ENCODE results near the gene CCDC146. TPM values are rescaled to one million over a fixed set of nuclear protein-coding genes. Genes with fewer than 3 reads are reported as not detected.
"Not testable (repeated sequence)": the region's sequence is repeated elsewhere in the genome, so short reads cannot be mapped to it uniquely, and the experiment has no call there.

CCDC146 gene
- total RNA-seq, 4 donors from 2014 or later, result 14.7 to 23.6 (median 17.6) TPM

DNA sequence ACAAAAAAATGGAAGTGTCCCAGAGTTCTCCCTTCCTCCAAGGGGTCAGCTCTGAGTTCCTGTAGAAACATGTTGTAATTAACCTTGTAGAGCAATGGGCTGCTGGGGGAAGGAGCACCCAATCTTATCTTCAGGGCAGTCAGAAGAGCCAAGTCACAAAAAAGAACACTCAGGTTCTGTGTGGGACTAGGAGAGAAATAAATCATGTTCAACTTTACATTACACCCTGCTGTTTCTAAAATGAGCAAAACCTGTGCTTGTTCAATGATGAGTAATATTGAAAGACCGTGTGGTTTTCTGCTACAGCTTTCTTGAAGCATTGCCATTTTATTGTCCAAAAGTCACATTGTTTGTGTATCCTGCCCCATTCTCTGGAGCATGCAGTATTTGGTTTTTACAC is 34.6 kb downstream of the CCDC146 start:
- not testable (repeated sequence) for H3K27ac ChIP-seq; DNase-seq (ENCODE audit: low spot score in 2 of 2); H3K27me3 ChIP-seq; H3K36me3 ChIP-seq; H3K4me3 ChIP-seq; H3K9me3 ChIP-seq
- no CpG with 5 or more reads among the region's 1 CpG for WGBS, 2 donors
- H3K4me1 ChIP-seq, result peaks cover 0 to 12% (median 3%) of the 10 kb centered on the region in 4 donors

DNA sequence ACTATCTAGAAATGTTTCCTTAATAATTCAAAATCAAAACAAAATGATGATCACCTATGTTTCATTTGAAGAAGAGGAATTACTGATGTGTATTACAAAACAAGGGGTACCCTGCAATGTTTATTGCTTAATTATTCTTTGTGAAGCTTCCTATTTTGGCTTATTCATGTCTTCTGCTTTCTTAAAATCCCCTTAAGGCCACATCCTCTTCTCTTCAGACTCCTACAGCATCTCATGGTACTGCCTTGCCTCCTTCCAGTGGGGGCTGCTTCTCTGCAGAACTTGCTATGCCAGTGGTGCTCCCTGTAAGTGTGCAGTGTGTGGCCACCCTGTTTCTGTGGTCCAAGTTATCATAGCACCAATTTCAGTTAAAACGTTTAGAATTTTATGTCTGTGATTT is 35.0 kb downstream of the CCDC146 start:
- Histone ChIP-seq H3K9me3 (no peaks in the 10 kb centered on the region), H3K4me3 (no peak overlapping the region), H3K36me3 (no peaks in the 10 kb centered on the region), H3K4me1 (peaks cover 0 to 10% (median 3%) of the 10 kb centered on the region in 4 donors), H3K27ac (peak overlapping the region in 1 of 4 donors; percentile 25), H3K27me3 (no peaks in the 10 kb centered on the region)
- DNase-seq (ENCODE audit: low spot score in 2 of 2), result no peak
- TF ChIP-seq, protein P1, sequence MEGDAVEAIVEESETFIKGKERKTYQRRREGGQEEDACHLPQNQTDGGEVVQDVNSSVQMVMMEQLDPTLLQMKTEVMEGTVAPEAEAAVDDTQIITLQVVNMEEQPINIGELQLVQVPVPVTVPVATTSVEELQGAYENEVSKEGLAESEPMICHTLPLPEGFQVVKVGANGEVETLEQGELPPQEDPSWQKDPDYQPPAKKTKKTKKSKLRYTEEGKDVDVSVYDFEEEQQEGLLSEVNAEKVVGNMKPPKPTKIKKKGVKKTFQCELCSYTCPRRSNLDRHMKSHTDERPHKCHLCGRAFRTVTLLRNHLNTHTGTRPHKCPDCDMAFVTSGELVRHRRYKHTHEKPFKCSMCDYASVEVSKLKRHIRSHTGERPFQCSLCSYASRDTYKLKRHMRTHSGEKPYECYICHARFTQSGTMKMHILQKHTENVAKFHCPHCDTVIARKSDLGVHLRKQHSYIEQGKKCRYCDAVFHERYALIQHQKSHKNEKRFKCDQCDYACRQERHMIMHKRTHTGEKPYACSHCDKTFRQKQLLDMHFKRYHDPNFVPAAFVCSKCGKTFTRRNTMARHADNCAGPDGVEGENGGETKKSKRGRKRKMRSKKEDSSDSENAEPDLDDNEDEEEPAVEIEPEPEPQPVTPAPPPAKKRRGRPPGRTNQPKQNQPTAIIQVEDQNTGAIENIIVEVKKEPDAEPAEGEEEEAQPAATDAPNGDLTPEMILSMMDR (IDR thresholded peaks at IDR 0.05), result no peak
- no peak for TF ChIP-seq EP300 (IDR thresholded peaks at IDR 0.05)
- no peak for TF ChIP-seq POLR2A (IDR thresholded peaks at IDR 0.05)
- WGBS, 2 donors, result 23 to 26% methylated on average over 1 of the region's 1 CpG

DNA sequence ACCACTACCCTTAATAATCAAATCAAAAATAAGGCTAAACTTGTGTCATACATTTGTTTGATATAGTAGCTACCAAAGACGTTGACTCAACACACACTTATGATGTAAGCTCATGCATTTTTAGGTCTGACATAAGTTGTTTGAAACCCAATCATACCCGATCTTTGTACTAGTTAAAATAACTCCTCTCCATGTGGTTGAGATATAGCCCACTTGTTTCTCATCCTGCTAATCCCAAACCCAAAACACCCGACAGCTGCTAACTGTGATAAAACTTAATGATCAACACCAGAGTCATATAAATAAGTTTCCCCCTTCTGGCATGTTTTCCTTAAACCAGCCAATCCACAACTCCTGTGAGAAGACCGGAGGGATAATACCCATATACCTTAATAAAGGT is 48.7 kb downstream of the CCDC146 start:
- not testable (repeated sequence) for DNase-seq (ENCODE audit: low spot score in 2 of 2); H3K4me1 ChIP-seq; H3K27ac ChIP-seq; H3K36me3 ChIP-seq; H3K4me3 ChIP-seq; H3K27me3 ChIP-seq; H3K9me3 ChIP-seq
- 76 to 80% methylated on average over 4 of the region's 4 CpGs for WGBS, 2 donors

DNA sequence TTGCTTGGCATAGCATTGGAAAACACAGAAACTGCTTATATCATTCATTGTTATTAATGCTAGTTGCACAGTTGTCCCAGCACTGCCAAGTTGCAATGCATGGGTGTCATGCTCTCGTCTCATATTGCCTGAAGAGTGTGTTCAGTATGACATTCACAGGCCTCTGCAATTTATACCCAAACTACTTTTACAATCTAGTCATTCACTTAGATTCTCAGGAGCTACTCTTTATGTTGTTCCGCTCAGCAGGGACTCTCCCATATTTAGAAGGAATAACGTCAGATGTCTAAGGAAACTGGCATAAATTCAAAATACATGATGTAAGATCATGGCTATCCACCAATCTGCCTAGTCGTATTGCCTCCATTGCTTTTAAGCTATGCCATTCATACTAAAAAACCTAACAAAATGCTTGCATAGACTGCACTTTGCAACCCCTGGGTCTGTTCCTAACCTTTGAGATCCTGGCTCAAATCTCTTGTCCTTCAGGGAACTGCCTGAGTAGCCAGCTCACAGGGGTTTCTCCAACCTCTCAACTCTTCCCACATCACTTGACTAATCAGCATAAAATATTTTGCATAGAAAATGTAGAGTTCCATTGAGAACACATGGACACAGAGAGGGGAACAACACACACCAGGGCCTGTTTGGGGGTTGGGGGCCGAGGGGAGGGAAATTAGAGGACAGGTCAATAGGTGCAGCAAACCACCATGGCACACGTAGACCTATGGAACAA is 50.2 kb downstream of the CCDC146 start:
- H3K4me1 ChIP-seq; DNase-seq (ENCODE audit: low spot score in 2 of 2); H3K27ac ChIP-seq; H3K27me3 ChIP-seq; H3K4me3 ChIP-seq; H3K36me3 ChIP-seq; H3K9me3 ChIP-seq: not testable (repeated sequence)
- WGBS, 2 donors, result 62 to 70% methylated on average over 6 of the region's 6 CpGs

DNA sequence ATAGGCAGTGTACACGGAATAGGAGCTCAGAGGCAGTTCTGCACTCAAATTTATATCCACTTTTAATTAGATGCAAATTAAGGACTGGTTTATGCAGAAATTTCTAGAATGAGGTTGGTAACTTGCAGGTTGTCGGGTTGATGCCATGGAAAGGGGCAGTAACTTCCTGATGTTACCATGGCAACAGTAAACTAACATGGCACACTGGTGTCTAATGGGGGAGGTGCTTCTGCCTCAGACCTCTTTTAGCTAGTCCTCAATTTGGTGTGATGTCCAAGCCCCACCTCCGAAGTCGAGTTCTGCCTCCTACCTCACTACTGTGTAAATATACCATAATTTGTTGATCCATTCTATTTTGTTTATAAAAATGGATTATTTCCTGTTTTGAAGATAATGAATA is 52.0 kb downstream of the CCDC146 start:
- WGBS, 2 donors, result 72 to 89% methylated on average over 3 of the region's 4 CpGs
- not testable (repeated sequence) for H3K9me3 ChIP-seq; H3K27ac ChIP-seq; H3K36me3 ChIP-seq; H3K4me1 ChIP-seq; H3K27me3 ChIP-seq; H3K4me3 ChIP-seq; DNase-seq (ENCODE audit: low spot score in 2 of 2)

DNA sequence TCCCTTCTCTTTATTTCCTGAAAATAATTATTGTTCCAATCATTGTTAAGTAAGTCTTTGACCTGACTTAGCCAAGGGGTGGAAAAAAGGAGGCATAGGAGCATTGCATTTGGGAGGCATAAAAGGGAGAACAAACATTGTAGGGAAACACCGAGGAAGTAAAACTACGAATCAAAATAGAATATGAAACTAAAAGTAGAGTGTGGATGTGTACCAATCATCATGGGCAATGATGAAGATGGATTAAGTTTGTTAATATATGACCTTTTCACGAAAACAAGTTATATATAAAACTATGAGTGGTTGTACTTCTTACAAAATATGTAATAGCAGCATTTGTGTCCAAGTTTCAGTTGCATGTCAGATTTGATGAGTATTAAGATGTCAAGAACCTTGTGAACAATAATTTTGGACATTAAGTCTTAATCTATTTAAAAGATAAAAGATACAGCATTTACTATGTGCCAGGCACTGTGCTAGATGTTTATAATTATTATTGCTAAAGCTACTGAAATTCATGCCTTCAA is 52.9 kb downstream of the CCDC146 start:
- not testable (repeated sequence) for H3K9me3 ChIP-seq; H3K4me3 ChIP-seq; DNase-seq (ENCODE audit: low spot score in 2 of 2); H3K4me1 ChIP-seq; H3K27ac ChIP-seq; H3K27me3 ChIP-seq; H3K36me3 ChIP-seq
- 29 to 80% methylated on average over 2 to 3 of the region's 3 CpGs for WGBS, 2 donors

DNA sequence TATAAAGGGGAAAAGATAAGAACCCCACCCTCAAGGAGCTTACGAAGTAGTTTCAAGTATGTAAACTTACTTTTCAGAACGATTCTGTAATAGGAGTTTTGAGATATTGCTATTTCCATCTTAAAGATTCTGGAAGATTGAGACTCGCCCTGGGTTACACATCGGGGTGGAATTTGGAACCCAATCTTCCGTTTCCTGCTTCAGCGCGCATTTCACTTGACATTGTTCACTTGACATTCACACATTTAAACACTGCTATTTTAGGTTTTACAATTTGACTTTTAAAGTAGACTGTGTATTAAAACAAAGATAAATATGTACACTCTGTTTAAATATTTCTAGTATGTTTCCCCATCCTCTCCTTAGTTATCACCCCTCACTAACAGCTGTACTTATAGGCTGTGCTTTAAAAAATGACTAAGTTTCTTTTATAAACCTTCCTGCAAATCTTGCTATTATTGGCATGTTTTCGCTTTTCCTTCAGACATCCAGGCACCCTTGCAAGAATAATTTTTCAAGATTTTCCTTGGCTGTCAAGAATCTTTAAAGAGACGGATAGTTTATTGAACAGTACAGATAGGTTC is 55.0 kb downstream of the CCDC146 start:
- WGBS, 2 donors, result 61 to 68% methylated on average over 9 of the region's 9 CpGs

DNA sequence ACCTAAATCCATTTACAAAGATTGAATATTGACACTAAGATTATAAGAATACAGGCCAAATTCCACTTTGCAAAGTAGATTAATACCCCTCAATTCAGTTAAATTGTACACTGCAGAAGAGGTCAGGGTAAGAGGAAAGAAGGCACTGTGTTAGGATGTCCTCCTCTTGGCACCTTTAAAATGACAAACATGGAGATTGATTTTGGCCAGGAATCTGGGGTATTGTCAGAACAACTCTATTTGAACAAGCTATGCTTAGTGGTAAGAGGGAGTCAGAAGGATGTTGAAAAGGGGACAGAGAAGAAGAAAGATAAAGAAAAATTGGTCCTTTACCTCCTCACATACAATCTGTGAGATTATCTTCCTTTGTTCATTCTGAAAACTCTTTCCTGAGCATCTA is 55.6 kb downstream of the CCDC146 start:
- H3K4me3 ChIP-seq; DNase-seq (ENCODE audit: low spot score in 2 of 2); H3K27me3 ChIP-seq; H3K4me1 ChIP-seq; H3K36me3 ChIP-seq; H3K9me3 ChIP-seq; H3K27ac ChIP-seq: not testable (repeated sequence)

More for the DNA sequence above, 55.0 kb downstream of the CCDC146 start:
- H3K36me3 ChIP-seq; H3K27me3 ChIP-seq; H3K27ac ChIP-seq; H3K4me3 ChIP-seq; H3K9me3 ChIP-seq; H3K4me1 ChIP-seq; DNase-seq (ENCODE audit: low spot score in 2 of 2): not testable (repeated sequence)
